GM12801 (cell line): ENCODE measurements around the gene GRB10.

Experiments
- CTCF ChIP-seq: IDR thresholded peaks from one replicate; pipeline ENCODE4 v1.5.1; 2011; ENCODE audit warnings: control low read depth; ENCODE audit not compliant: insufficient read length; ENCODE audit errors: extremely low read depth

The GRB10 gene

DNA sequence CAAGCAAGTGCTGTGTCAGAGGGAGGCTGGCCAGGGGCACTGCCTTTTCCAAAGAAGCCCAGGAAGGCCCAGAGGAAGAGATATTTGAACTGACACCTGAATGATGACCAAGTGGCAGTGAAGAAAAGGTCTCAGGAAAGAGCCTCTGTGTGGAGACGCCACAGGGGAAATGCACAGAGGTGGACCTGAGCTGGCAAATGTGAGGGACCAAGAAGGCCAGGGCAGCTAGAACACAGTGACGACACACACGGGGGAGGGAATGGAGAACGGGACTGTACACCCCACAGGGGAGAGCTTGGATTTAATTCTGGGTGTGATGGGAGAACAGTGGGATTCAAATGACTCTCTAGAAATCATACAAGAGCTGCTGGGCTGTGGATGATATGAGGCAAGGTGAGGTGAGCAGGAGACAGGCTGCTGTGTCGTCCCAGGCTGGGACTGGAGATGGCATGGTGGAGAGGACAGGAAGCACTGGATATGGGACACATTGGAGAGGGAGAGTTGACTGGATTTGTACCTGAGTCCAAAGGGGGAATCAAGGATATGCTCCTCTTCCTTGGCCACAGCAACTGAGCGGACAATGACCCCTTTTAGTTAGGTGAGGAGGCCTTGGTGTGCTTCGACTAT, 133.3 kb downstream of the GRB10 start:
- TF ChIP-seq CTCF = no peak

DNA sequence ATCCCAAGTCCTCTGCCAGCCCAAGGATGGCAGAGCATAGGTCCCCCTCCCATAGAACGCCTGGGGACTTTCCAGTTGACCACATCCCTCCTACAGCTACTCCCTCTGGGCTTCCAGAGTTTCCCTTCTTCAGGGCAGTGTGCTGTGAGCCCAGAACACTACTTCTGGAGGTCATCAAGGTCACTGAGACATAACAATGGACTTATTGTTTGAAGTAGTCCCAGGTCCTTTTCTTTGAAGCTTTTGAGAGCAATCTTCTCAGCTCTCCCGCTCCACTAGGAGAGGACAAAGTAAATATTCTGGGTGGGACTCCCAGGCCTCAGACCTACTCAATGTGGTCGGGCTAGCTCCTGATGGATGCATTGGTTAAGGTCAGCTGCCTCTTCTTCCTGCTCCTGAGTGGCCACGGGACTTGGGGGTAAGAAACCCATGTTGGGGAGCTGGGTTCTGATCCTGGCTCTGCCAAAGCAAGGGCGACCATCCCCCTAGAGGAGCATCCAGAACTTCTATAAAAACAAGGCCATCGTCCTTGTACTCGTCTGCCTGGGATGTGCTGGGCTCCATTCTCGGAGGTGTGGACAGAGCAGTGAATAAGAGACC, 134.0 kb downstream of the GRB10 start:
- TF ChIP-seq CTCF = no peak

GRCh38 chr7:50648076-50648475, 134.6 kb downstream of the GRB10 start:
- no peak for TF ChIP-seq CTCF

DNA sequence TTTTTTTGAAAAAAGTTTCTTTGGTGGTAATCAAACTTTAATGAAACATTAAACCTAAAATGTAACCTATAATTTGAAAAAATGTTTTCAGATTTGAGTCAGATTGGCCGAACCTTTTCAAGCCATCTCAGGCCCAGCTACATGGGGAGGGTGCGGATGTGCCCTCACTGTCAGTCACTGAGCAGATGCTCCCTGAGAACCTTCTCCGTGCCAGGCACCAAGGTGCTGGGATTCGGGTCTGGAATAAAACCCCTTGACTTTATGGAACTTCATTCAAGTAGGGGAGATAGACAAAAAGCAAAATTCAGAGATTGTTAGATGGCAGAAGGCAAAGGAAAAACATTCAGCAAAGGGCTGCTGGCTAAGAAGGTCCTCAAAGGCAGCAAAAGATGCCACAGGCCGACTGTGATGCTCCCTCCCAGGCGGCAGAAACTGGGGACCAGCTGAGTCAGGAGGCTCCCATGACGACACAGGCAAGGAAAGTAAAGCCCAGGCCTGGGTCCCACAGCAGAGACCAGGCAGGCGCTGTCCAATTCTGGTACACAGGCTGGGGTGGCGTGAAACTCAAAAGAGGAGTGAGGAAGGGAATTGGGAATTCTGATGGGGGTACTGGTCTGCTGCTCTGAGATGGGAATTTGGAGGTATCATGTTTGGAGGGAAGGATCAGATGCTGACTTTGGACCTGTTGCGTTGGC, 135.3 kb downstream of the GRB10 start:
- TF ChIP-seq CTCF = no peak

DNA sequence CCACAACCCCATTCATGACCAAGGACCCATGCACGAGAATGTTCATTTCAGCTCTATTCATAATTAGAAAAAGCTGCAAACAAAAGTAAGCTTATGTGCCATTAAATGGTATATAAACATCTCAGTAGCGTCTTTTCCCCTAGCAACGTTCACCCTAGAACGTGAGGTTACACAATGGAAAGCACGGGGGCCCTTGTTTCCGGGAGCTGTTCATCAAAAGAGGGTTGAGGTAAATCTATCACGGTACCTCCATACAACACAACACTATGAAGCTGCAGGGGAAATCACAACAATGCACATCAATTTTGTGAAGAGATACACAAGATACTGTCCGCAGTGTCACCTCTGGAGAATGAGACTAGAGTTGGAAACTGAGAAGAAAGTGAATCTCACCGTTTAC, 136.6 kb downstream of the GRB10 start:
- TF ChIP-seq CTCF = no peak

DNA sequence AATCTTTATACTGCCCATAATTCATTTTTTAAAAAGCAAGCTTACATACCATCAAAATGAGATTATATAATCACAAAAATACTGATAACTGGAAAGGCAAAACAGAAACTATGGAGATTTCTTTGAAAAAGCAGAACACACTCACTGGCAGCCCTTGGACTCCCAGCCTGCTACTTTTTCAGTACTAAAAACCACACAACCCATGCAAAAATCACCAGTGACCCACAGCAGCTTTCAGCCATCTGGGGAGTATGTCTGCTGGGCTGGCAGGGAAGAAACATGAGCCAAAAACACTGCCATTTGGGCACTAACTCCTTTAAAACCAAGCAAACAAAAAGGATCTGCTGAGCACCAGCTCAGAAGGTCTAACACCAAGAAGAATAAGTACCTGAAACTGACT, 137.5 kb downstream of the GRB10 start:
- no peak for TF ChIP-seq CTCF

DNA sequence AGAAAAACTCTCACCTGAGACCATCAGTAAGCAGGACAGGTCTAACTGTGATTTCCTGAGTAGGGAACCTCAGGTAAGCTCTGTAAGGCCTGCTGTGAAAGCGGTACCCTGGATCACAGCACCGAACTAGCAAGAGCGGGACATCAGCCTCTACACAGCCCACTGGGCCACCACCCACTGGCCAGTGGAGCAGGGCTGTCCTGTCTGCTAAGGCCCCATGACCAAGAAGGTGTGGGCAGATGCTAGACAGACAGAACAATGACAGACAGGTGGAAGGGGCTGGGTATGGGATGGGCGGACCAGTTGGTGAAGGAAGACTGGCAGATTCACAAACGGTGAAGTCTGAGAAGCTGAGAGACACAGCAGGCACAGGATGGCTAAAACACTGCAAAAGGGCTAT, 138.1 kb downstream of the GRB10 start:
- no peak for TF ChIP-seq CTCF
